ENCODE measurements around the gene TEX19.
"Not testable (repeated sequence)": the region's sequence is repeated elsewhere in the genome, so short reads cannot be mapped to it uniquely, and the experiment has no call there.

TEX19 gene

DNA sequence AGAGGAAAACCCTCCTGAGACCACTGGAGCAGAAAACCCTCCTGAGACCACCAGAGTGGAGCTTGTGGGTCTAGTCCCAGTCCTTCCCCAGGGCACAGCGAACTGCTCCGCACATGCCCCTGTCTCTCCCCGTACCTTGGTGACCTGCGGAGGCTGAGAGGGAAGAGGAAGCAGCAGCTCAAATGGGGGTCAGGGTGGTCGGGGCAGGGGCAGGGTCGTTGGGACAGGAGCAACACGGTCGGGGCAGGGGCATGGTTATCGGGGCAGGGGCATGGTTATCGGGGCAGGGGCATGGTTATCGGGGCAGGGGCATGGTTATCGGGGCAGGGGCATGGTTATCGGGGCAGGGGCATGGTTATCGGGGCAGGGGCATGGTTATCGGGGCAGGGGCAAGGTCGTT lies 53.0 kb downstream of the TEX19 start:
- DNase-seq = not testable (repeated sequence)

DNA sequence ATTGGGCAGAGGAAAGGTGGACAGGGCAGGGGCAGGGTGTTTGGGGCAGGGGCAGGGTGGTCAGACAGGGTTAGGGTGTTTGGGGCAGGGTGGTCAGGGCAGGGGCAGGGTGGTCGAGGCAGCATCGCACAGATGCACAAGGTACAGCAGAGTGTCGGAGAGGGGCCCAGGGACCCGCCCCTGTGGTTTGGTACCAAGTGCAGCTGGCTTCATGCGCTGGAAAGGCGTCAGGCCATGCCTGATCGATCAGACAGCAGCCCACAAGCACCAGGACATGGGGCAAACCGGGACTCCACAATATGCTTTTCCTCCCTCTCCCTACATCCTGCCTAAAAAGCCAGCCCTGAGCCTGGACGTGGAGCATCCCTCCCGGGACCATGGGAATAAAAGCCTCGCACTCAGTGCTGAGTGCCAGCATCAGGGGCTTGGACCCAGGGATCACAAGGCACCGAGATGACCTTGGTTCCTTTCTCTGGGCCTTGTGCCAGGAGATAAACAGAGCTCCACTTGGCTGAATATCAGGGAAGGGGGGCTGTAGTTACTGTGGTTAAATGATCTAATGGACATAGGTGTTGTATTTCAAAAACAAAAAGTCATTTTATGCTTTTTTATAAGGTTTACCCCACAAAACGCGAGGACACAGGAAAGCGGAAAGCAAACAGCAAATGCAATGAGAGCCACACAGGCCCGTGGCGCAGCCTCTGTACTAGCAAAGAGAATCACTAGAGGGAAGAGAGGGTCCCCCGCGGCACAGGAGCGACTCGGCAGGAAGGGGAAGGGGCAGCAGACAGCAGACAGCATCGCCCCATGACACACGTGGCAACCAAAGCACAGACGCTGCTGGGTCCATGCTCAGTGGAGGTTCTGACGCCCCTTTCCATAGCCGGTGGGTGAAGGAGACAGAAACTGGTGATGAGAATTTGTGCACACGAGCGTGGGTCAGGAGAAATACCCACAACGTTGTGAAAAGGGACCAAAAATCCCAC lies 53.8 kb downstream of the TEX19 start:
- no peak for DNase-seq
